Measurements from ENCODE around the gene SYTL4.

The SYTL4 gene

DNA sequence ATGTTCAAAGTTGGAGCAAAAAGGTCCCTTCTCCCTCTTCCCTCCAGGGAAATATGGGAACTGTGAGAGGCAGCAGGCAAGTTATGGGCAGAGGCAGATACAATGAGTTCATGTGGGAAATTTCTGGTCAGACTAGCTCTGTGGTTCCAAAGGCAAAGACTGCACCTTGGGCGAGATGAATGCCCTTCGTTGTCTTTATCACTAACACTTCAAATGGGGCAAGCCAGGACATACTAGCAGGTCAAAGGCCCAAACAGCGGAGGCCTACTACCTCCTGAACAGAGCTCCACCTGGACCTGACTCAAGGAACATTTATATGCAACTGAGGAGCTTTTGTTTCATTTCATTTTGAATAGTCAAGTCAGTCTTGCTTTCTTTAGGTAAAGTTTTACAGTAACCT is 59.0 kb downstream of the SYTL4 start:
- Histone ChIP-seq H2AFZ (ENCODE audit: insufficient read depth, low read length, poor library complexity) (no peak overlapping the region), H4K12ac (ENCODE audit: low read depth, low read length) (no peak overlapping the region), H3K4me1 (ENCODE audit: control insufficient read depth in 1 of 2, insufficient read depth in 2 of 2, low read length in 2 of 2) (no peaks in the 10 kb centered on the region), H3K4me3 (ENCODE audit: low read depth, low read length) (no peak overlapping the region), H3K9ac (ENCODE audit: low read length) (no peak overlapping the region), H3K79me2 (ENCODE audit: control insufficient read depth, insufficient read depth, low read length, poor library complexity) (no peaks in the 10 kb centered on the region), H2AK5ac (ENCODE audit: low read length) (no peak overlapping the region), H3K9me3 (ENCODE audit: insufficient read depth, low read depth, low read length) (no peaks in the 10 kb centered on the region), H4K8ac (ENCODE audit: low read depth, low read length) (no peak overlapping the region), H2BK5ac (ENCODE audit: low read depth, low read length, poor library complexity) (no peak overlapping the region), H2BK12ac (ENCODE audit: low read length) (no peak overlapping the region), H3K79me1 (ENCODE audit: low read length) (no peaks in the 10 kb centered on the region), H4K91ac (ENCODE audit: low read depth, low read length) (no peak overlapping the region), H3K18ac (ENCODE audit: low read length) (no peak overlapping the region), H3K23ac (ENCODE audit: low read length) (no peak overlapping the region), H2BK120ac (ENCODE audit: insufficient read depth, low read length, poor library complexity) (no peak overlapping the region), H3K4ac (ENCODE audit: low read depth, low read length) (no peak overlapping the region), H3K4me2 (ENCODE audit: low read length) (no peak overlapping the region), H3K27ac (ENCODE audit: low read depth, low read length) (no peak overlapping the region), H3K14ac (ENCODE audit: low read length) (no peak overlapping the region), H3K36me3 (ENCODE audit: control insufficient read depth in 1 of 2, insufficient read depth in 2 of 2, low read length in 2 of 2) (no peaks in the 10 kb centered on the region), H3K27me3 (ENCODE audit: insufficient read depth, low read length) (no peaks in the 10 kb centered on the region)
- DNase-seq: no peak
- no CpG with 5 or more reads among the region's 3 CpGs for WGBS (ENCODE audit: extremely low coverage, insufficient coverage, insufficient read length)

DNA sequence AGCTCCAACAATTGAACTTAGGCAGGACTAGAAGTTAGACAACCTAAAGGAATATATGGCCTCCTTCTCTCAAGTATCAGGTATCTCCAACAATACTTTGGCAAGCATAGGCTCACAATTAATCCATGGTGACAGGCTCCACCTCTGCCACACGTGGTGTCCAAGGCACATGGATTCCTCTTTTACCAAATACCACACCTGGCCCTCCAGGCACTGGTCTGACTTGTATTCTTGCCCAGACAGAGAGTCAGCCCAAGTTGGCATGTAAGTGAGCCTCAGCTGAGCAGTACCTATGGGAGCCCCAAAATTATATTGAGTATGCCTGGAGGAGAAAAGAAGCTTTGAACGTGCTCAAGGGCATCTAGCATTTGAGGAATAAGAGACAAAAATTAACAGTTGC is 68.3 kb downstream of the SYTL4 start:
- Histone ChIP-seq H3K79me2 (ENCODE audit: control insufficient read depth, insufficient read depth, low read length, poor library complexity) (no peaks in the 10 kb centered on the region), H3K9ac (ENCODE audit: low read length) (no peak overlapping the region), H3K23ac (ENCODE audit: low read length) (no peak overlapping the region), H3K18ac (ENCODE audit: low read length) (no peak overlapping the region), H2AFZ (ENCODE audit: insufficient read depth, low read length, poor library complexity) (no peak overlapping the region), H3K27me3 (ENCODE audit: insufficient read depth, low read length) (no peaks in the 10 kb centered on the region), H3K9me3 (ENCODE audit: insufficient read depth, low read depth, low read length) (no peaks in the 10 kb centered on the region), H3K4me2 (ENCODE audit: low read length) (no peak overlapping the region), H3K36me3 (ENCODE audit: control insufficient read depth in 1 of 2, insufficient read depth in 2 of 2, low read length in 2 of 2) (no peaks in the 10 kb centered on the region), H2BK5ac (ENCODE audit: low read depth, low read length, poor library complexity) (no peak overlapping the region), H3K79me1 (ENCODE audit: low read length) (no peaks in the 10 kb centered on the region), H3K4me1 (ENCODE audit: control insufficient read depth in 1 of 2, insufficient read depth in 2 of 2, low read length in 2 of 2) (no peaks in the 10 kb centered on the region), H3K4ac (ENCODE audit: low read depth, low read length) (no peak overlapping the region), H2AK5ac (ENCODE audit: low read length) (no peak overlapping the region), H2BK120ac (ENCODE audit: insufficient read depth, low read length, poor library complexity) (no peak overlapping the region), H3K4me3 (ENCODE audit: low read depth, low read length) (no peak overlapping the region), H3K27ac (ENCODE audit: low read depth, low read length) (no peak overlapping the region), H3K14ac (ENCODE audit: low read length) (no peak overlapping the region), H2BK12ac (ENCODE audit: low read length) (no peak overlapping the region), H4K8ac (ENCODE audit: low read depth, low read length) (no peak overlapping the region), H4K12ac (ENCODE audit: low read depth, low read length) (no peak overlapping the region), H4K91ac (ENCODE audit: low read depth, low read length) (no peak overlapping the region)
- WGBS (ENCODE audit: extremely low coverage, insufficient coverage, insufficient read length): no CpG with 5 or more reads among the region's 2 CpGs
- DNase-seq: no peak

DNA sequence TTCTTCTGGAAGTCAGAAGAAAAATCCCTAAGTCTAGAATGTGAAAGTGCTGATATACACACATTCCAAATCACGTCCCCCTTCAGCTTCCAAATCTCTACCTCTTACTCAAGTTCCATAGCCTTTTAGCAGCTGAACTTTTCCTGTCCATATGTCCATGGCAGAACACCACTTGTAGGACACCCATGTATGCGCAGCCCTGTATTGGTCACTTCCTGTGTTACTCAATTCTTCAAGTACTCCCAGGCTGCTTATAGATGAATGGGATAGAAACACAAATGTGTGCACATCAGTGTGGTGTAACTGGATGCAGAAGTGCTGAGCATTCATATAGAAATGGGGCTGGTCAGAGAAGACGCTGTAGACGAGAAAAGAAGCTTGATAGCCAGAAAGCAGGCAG is 69.1 kb downstream of the SYTL4 start:
- no peak overlapping the region for H2AFZ ChIP-seq (ENCODE audit: insufficient read depth, low read length, poor library complexity)
- no peak overlapping the region for H2BK120ac ChIP-seq (ENCODE audit: insufficient read depth, low read length, poor library complexity)
- no peak overlapping the region for H2BK12ac ChIP-seq (ENCODE audit: low read length)
- no peak overlapping the region for H3K4me3 ChIP-seq (ENCODE audit: low read depth, low read length)
- H3K14ac ChIP-seq (ENCODE audit: low read length): no peak overlapping the region
- H3K9ac ChIP-seq (ENCODE audit: low read length): no peak overlapping the region
- H3K23ac ChIP-seq (ENCODE audit: low read length): no peak overlapping the region
- no CpG with 5 or more reads among the region's 4 CpGs for WGBS (ENCODE audit: extremely low coverage, insufficient coverage, insufficient read length)
- no peak overlapping the region for H3K18ac ChIP-seq (ENCODE audit: low read length)
- DNase-seq: no peak
- H2BK5ac ChIP-seq (ENCODE audit: low read depth, low read length, poor library complexity): no peak overlapping the region
- no peaks in the 10 kb centered on the region for H3K4me1 ChIP-seq (ENCODE audit: control insufficient read depth in 1 of 2, insufficient read depth in 2 of 2, low read length in 2 of 2)
- H3K4me2 ChIP-seq (ENCODE audit: low read length): no peak overlapping the region
- no peak overlapping the region for H3K4ac ChIP-seq (ENCODE audit: low read depth, low read length)
- no peaks in the 10 kb centered on the region for H3K36me3 ChIP-seq (ENCODE audit: control insufficient read depth in 1 of 2, insufficient read depth in 2 of 2, low read length in 2 of 2)
- no peaks in the 10 kb centered on the region for H3K27me3 ChIP-seq (ENCODE audit: insufficient read depth, low read length)
- no peaks in the 10 kb centered on the region for H3K79me2 ChIP-seq (ENCODE audit: control insufficient read depth, insufficient read depth, low read length, poor library complexity)
- H2AK5ac ChIP-seq (ENCODE audit: low read length): no peak overlapping the region
- H4K91ac ChIP-seq (ENCODE audit: low read depth, low read length): no peak overlapping the region
- H3K9me3 ChIP-seq (ENCODE audit: insufficient read depth, low read depth, low read length): no peaks in the 10 kb centered on the region
- H4K12ac ChIP-seq (ENCODE audit: low read depth, low read length): no peak overlapping the region
- no peaks in the 10 kb centered on the region for H3K79me1 ChIP-seq (ENCODE audit: low read length)
- no peak overlapping the region for H4K8ac ChIP-seq (ENCODE audit: low read depth, low read length)
- H3K27ac ChIP-seq (ENCODE audit: low read depth, low read length): no peak overlapping the region

DNA sequence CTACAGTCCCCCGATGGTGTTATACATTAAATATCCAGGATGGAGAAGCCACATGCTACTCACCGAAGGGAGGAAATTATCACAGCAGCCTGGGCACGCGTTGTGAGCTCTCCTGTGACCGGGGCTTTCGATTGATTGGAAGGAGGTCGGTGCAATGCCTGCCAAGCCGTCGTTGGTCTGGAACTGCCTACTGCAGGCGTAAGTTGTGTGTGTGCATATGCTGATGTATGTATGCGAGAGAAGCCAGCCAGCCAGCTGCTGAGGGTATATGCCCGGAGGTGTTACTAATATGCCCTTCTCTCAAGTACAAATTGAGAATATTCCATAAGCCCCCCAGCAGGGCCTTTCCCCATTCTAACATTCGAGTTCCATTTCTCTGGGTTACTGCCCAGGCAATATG is 69.8 kb downstream of the SYTL4 start:
- no peak overlapping the region for H3K18ac ChIP-seq (ENCODE audit: low read length)
- H3K27ac ChIP-seq (ENCODE audit: low read depth, low read length): no peak overlapping the region
- H3K27me3 ChIP-seq (ENCODE audit: insufficient read depth, low read length): no peaks in the 10 kb centered on the region
- H3K4me3 ChIP-seq (ENCODE audit: low read depth, low read length): no peak overlapping the region
- H3K23ac ChIP-seq (ENCODE audit: low read length): no peak overlapping the region
- no peaks in the 10 kb centered on the region for H3K36me3 ChIP-seq (ENCODE audit: control insufficient read depth in 1 of 2, insufficient read depth in 2 of 2, low read length in 2 of 2)
- H2BK12ac ChIP-seq (ENCODE audit: low read length): no peak overlapping the region
- H3K9ac ChIP-seq (ENCODE audit: low read length): no peak overlapping the region
- H3K9me3 ChIP-seq (ENCODE audit: insufficient read depth, low read depth, low read length): no peaks in the 10 kb centered on the region
- H3K14ac ChIP-seq (ENCODE audit: low read length): no peak overlapping the region
- no CpG with 5 or more reads among the region's 13 CpGs for WGBS (ENCODE audit: extremely low coverage, insufficient coverage, insufficient read length)
- H4K12ac ChIP-seq (ENCODE audit: low read depth, low read length): no peak overlapping the region
- H2BK5ac ChIP-seq (ENCODE audit: low read depth, low read length, poor library complexity): no peak overlapping the region
- no peak overlapping the region for H2AK5ac ChIP-seq (ENCODE audit: low read length)
- no peak overlapping the region for H4K91ac ChIP-seq (ENCODE audit: low read depth, low read length)
- H3K79me2 ChIP-seq (ENCODE audit: control insufficient read depth, insufficient read depth, low read length, poor library complexity): no peaks in the 10 kb centered on the region
- DNase-seq: no peak
- no peak overlapping the region for H2BK120ac ChIP-seq (ENCODE audit: insufficient read depth, low read length, poor library complexity)
- no peak overlapping the region for H3K4ac ChIP-seq (ENCODE audit: low read depth, low read length)
- H2AFZ ChIP-seq (ENCODE audit: insufficient read depth, low read length, poor library complexity): no peak overlapping the region
- H3K79me1 ChIP-seq (ENCODE audit: low read length): no peaks in the 10 kb centered on the region
- H3K4me1 ChIP-seq (ENCODE audit: control insufficient read depth in 1 of 2, insufficient read depth in 2 of 2, low read length in 2 of 2): no peaks in the 10 kb centered on the region
- no peak overlapping the region for H4K8ac ChIP-seq (ENCODE audit: low read depth, low read length)
- H3K4me2 ChIP-seq (ENCODE audit: low read length): no peak overlapping the region

All from trophoblast cell (in vitro differentiated cells and primary cell).